ENCODE results near the gene CXCL3.

The CXCL3 gene

DNA sequence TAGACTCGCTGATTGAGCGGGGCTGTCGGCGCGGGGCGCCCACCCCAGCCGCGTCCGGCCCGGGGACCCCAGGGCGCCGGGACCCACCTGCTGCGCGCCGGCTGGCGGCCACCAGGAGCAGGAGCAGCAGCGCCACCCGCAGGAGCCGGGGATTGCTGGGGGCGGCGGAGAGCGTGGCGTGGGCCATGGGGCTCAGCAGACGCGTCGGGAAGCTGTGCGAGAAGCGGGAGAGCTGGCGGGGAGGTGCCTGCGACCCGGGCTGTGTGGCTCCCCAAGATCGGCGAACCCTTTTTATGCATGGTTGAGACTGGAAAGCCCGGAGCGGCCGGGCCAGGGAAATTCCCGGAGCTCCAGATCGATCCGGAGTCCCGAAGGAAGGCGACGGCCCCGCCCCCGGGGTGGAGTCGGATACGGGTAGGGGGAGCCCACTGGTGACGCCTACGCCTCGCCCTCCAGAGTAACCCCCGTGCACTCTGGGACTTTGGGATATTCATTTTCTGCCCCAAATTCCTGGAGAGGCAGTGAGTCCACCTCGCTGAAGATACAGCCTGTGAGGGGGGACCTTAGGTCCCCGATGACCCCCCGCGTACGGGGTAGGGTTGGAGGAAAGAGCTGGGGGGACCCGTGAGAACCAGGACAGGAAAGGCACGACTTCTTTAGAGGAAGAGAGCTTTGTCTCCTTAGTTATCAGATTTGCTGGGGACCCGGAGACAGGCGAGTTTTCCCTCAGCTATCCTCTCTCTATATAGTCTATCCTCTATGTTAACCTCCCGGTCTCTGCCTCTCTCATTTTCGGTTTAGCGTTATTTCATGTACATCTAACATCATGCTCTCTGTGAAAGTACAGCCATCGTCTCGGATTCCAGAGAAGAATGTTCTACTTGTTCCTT lies at the start of gene CXCL3:
Gene CXCL3, minus strand, starts transcription at position 265 of the 890 bp plus-strand sequence. Its CDS starts 78 bp downstream, at position 187.
- Histone ChIP-seq H3K4me2 (ENCODE audit: insufficient read depth, low read length) (peak within 1 kb of the TSS; percentile 96), H3K27ac (ENCODE audit: low read length) (peak within 1 kb of the TSS; percentile 80), H3K36me3 (ENCODE audit: insufficient read depth, low read length) (no peaks in the 10 kb centered on the region), H3K4me3 (ENCODE audit: low read depth in 1 of 2, low read length in 2 of 2) (peak within 1 kb of the TSS; percentile 75 to 89), H3K27me3 (ENCODE audit: insufficient read depth, low read length, poor library complexity) (peaks cover 28% of the 10 kb centered on the region), H3K4me1 (ENCODE audit: insufficient read depth, low read length) (peaks cover 30% of the 10 kb centered on the region), H3K79me2 (ENCODE audit: insufficient read depth, low read length) (no peaks in the 10 kb centered on the region), H2AFZ (ENCODE audit: low read depth, low read length) (peak within 1 kb of the TSS; percentile 98), H3K9me3 (ENCODE audit: insufficient read depth, low read length, severe bottlenecking) (no peaks in the 10 kb centered on the region), H4K20me1 (ENCODE audit: insufficient read depth, low read length) (no peaks in the 10 kb centered on the region), H3K9ac (ENCODE audit: low read depth, low read length) (peak within 1 kb of the TSS; percentile 69)
- peak; percentile 56 for DNase-seq
- ATAC-seq (ENCODE audit: insufficient read depth, low read depth): peak; percentile 77
- TF ChIP-seq, protein P1, sequence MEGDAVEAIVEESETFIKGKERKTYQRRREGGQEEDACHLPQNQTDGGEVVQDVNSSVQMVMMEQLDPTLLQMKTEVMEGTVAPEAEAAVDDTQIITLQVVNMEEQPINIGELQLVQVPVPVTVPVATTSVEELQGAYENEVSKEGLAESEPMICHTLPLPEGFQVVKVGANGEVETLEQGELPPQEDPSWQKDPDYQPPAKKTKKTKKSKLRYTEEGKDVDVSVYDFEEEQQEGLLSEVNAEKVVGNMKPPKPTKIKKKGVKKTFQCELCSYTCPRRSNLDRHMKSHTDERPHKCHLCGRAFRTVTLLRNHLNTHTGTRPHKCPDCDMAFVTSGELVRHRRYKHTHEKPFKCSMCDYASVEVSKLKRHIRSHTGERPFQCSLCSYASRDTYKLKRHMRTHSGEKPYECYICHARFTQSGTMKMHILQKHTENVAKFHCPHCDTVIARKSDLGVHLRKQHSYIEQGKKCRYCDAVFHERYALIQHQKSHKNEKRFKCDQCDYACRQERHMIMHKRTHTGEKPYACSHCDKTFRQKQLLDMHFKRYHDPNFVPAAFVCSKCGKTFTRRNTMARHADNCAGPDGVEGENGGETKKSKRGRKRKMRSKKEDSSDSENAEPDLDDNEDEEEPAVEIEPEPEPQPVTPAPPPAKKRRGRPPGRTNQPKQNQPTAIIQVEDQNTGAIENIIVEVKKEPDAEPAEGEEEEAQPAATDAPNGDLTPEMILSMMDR (IDR thresholded peaks at IDR 0.05; ENCODE audit: borderline replicate concordance, extremely low read depth, low read length, poor library complexity, severe bottlenecking): no peak
- peak; percentile 78 for TF ChIP-seq EZH2 (IDR thresholded peaks at IDR 0.05; ENCODE audit: borderline replicate concordance, low read depth, low read length, severe bottlenecking)

DNA sequence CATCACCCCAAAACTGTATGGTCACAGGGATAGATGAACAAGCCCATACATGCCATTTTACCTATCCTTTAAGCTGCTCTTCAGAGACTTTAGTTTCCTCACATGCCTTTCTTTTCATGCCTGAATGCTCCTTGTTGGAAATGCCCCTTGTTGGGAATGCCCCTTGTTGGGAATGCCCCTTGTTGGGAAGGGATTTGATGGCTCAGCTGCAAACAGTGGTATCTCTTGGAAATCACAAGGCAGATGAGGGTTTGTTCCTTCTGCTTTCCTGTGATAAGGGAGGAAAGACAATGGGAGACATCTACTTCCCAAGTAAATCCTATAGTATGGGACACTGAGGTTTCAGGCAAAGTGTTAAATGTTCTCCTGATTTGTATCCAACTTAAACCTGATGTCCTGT lies 49.0 kb upstream of the CXCL3 start:
- Histone ChIP-seq H3K27me3 (ENCODE audit: insufficient read depth, low read length, poor library complexity) (no peaks in the 10 kb centered on the region), H2AFZ (ENCODE audit: low read depth, low read length) (no peak overlapping the region), H3K27ac (ENCODE audit: low read length) (no peak overlapping the region), H3K9ac (ENCODE audit: low read depth, low read length) (no peak overlapping the region), H3K79me2 (ENCODE audit: insufficient read depth, low read length) (no peaks in the 10 kb centered on the region), H3K4me3 (ENCODE audit: low read depth in 1 of 2, low read length in 2 of 2) (no peak overlapping the region), H3K36me3 (ENCODE audit: insufficient read depth, low read length) (no peaks in the 10 kb centered on the region), H3K9me3 (ENCODE audit: insufficient read depth, low read length, severe bottlenecking) (no peaks in the 10 kb centered on the region), H4K20me1 (ENCODE audit: insufficient read depth, low read length) (no peaks in the 10 kb centered on the region), H3K4me1 (ENCODE audit: insufficient read depth, low read length) (no peaks in the 10 kb centered on the region), H3K4me2 (ENCODE audit: insufficient read depth, low read length) (no peak overlapping the region)
- no peak for ATAC-seq (ENCODE audit: insufficient read depth, low read depth)
- TF ChIP-seq, protein P1 (IDR thresholded peaks at IDR 0.05; ENCODE audit: borderline replicate concordance, extremely low read depth, low read length, poor library complexity, severe bottlenecking): no peak
- no peak for DNase-seq

DNA sequence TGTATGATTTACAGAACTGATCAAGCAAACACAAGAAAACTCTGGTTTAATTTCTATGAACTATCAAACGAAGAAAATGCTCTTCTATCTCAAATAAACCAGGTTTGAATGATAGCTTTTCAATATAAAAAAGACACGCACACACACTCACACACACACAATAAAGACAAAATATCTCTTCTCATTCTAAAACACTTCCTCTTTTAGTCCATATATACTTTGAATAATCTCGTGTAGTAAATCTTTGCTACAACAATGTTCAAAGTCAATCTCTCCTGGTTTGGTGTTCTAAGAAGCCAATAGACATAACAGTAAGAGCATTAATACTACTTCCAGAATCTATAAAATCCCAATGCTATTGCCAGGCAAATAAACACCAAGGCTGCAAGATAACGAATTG lies 47.2 kb upstream of the CXCL3 start:
- no peak for TF ChIP-seq EZH2 (IDR thresholded peaks at IDR 0.05; ENCODE audit: borderline replicate concordance, low read depth, low read length, severe bottlenecking)
- TF ChIP-seq, protein P1 (IDR thresholded peaks at IDR 0.05; ENCODE audit: borderline replicate concordance, extremely low read depth, low read length, poor library complexity, severe bottlenecking): no peak
- DNase-seq (no peak), ATAC-seq (ENCODE audit: insufficient read depth, low read depth) (no peak)
- Histone ChIP-seq H3K9me3 (ENCODE audit: insufficient read depth, low read length, severe bottlenecking) (no peaks in the 10 kb centered on the region), H3K4me3 (ENCODE audit: low read depth in 1 of 2, low read length in 2 of 2) (no peak overlapping the region), H3K4me1 (ENCODE audit: insufficient read depth, low read length) (no peaks in the 10 kb centered on the region), H3K36me3 (ENCODE audit: insufficient read depth, low read length) (no peaks in the 10 kb centered on the region), H3K9ac (ENCODE audit: low read depth, low read length) (no peak overlapping the region), H3K27me3 (ENCODE audit: insufficient read depth, low read length, poor library complexity) (no peaks in the 10 kb centered on the region), H3K79me2 (ENCODE audit: insufficient read depth, low read length) (no peaks in the 10 kb centered on the region), H4K20me1 (ENCODE audit: insufficient read depth, low read length) (no peaks in the 10 kb centered on the region), H3K27ac (ENCODE audit: low read length) (no peak overlapping the region), H3K4me2 (ENCODE audit: insufficient read depth, low read length) (no peak overlapping the region), H2AFZ (ENCODE audit: low read depth, low read length) (no peak overlapping the region)
